ENCODE results near the gene RNF114.
A peak's percentile ranks its signal among the peaks of the same experiment; 100 is the strongest.

DNA sequence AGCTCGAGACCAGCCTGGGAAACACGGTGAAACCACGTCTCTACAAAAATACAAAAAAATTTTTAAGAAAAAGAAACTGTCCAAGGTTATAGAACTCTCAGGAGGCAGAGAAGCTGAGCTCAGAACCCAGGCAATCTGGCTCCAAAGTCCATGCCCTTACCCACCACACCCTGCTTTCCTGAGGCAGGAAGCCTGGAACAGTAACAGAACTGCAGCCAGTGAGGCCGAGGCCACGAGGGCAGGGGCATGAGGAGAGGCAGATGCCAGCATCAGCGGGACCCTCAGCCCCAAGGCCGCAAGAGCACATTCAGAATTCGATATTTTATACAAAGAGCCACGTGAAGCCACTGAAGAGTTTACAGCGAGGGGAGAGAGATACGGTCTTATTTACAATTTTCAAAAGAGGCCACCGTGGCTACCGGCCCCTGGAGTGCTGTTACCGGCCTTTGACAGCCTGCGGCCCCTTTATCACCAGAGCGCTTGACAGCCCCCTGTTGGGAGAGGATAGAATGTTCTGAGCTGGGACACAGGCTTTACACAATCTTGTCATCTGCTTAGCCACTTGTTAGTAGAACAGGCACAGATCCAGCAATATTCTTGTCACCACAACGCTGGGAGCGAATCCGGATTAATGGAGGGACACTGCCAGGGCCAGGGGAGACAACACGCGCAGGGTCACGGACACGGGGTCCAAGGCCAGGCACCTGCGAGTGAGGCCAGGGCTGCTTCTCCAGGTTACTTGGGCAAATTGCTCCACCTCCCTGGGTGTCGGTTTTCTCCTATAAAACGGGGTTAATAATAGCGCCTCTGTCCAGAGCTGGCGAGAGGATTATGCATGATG, 26.5 kb upstream of the RNF114 start:
- TF ChIP-seq, protein P1, sequence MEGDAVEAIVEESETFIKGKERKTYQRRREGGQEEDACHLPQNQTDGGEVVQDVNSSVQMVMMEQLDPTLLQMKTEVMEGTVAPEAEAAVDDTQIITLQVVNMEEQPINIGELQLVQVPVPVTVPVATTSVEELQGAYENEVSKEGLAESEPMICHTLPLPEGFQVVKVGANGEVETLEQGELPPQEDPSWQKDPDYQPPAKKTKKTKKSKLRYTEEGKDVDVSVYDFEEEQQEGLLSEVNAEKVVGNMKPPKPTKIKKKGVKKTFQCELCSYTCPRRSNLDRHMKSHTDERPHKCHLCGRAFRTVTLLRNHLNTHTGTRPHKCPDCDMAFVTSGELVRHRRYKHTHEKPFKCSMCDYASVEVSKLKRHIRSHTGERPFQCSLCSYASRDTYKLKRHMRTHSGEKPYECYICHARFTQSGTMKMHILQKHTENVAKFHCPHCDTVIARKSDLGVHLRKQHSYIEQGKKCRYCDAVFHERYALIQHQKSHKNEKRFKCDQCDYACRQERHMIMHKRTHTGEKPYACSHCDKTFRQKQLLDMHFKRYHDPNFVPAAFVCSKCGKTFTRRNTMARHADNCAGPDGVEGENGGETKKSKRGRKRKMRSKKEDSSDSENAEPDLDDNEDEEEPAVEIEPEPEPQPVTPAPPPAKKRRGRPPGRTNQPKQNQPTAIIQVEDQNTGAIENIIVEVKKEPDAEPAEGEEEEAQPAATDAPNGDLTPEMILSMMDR (IDR thresholded peaks at IDR 0.05) = peak in 1 of 3 experiments; percentile 21
- TF ChIP-seq POLR2AphosphoS5 (IDR thresholded peaks at IDR 0.05) = no peak
- no peak for TF ChIP-seq POLR2A (IDR thresholded peaks at IDR 0.05; ENCODE audit: low read depth)
